Amygdala (tissue), 56 donors: Measurements from ENCODE around the gene TM4SF4.

ENCODE experiments used
- DNase-seq, 56 donors: peaks; one replicate each; lab custom pipeline; 2025; lab: John Stamatoyannopoulos, UW

The TM4SF4 gene

DNA sequence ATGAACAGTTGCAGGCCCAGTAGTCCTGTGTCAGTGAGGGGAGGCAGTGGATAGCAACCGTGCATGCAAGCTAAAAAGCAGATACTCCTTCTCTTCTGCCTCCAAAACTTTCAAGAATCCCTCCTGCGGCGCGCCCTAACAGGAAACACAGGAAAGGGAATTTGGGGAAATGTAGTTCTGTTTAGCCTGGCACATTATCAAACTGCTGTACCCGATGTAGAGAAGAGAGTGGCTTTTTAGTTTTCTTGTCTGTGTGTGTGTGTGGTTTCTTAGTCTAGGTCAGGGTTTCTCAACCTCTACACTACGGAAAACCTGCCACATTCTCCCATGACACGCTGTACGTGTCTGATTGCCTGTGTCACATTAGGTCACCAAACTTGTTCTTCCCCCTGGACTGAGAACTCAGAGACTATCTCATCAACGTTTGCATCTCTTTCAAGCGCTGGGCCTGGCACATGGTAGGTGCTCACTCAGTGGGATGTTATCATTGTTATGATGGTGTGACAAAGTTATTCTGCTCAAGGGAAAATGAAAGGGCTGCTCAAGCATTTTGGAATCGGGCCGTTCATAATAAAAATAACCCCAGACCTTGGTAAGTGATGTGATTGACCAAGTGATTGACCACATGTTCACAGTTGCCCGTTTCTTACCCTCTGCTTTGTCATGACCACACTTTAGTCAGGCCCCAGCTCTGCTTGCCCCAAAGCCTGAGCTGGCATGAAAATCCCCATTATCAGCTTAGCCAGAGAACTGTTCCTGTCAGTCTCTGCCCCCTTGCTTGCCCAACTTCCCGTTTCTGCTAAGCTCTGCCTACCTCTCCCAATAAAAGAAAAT lies 33.2 kb downstream of the TM4SF4 start:
- peak in 3 of 56 donors; percentile 3 to 45 (median 7) for DNase-seq

DNA sequence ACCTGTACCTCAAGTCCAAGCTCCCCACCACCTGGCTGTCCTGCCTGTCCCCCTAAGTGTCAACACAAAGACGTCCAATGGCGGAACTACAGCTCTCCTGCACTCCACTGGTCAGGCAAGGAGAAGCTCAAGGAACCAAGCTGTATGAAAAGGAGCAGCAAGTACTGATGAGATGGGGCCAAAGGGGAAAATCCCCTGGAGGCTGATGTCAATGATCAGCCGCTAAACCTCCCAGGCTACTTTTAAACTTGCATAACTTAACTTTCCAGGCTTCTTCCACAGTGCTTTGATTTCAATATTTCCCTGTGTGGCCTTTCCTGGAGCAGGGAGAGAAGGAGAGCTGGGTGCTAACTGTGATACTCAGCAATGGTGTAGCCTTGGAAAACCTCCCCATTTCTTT lies 35.0 kb downstream of the TM4SF4 start:
- DNase-seq: no peak

GRCh38 chr3:149510480-149510879 lies 36.0 kb downstream of the TM4SF4 start:
- no peak for DNase-seq

- DNase-seq: no peak
These were observed 36.6 kb downstream of the TM4SF4 start for GRCh38 chr3:149511040-149511626.

GRCh38 chr3:149512073-149512782 lies 37.7 kb downstream of the TM4SF4 start:
- peak in 38 of 56 donors; percentile 5 to 74 (median 36) for DNase-seq

GRCh38 chr3:149514471-149514870 lies 40.0 kb downstream of the TM4SF4 start:
- no peak for DNase-seq

DNA sequence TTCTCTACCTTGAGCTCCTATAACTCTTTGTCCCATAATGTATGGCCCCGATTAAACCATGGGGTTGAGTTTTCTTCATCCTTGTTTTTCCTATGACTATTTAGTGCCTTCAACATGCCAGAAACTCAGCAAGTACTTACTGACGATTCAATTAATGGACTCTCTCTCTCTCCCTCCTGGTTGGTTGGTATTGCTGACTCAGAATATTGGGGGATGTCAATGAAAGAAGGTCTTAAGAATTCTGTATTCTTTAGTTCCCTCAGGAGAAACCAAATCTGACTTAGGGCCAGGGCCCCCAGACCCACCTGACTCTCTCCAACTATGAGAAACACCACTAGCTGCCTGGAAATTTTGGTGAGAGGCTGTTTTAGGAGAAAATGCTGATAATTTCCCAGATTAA lies 40.8 kb downstream of the TM4SF4 start:
- DNase-seq: no peak

DNA sequence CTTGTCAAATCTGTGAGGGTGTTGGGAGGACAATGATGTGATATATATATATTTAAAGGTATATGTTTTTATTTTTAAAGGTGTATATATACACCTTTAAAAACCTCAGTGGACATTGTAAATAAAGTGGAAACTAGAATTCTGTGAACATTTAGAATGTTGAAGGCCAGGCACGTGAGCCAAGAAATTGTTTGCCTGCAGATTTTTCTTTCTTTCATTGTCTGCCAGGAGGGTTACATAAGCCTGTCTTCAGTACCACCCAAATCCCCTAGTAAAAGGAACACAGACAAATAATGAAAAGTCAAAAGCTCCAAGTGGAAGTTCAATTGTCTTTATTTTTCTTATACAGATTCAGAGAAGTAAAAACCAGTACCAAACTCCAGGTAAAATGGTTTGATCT lies 42.4 kb downstream of the TM4SF4 start:
- DNase-seq: no peak

GRCh38 chr3:149519912-149520311 lies 45.4 kb downstream of the TM4SF4 start:
- DNase-seq: no peak

GRCh38 chr3:149523512-149524299 lies 49.2 kb downstream of the TM4SF4 start:
- no peak for DNase-seq

DNA sequence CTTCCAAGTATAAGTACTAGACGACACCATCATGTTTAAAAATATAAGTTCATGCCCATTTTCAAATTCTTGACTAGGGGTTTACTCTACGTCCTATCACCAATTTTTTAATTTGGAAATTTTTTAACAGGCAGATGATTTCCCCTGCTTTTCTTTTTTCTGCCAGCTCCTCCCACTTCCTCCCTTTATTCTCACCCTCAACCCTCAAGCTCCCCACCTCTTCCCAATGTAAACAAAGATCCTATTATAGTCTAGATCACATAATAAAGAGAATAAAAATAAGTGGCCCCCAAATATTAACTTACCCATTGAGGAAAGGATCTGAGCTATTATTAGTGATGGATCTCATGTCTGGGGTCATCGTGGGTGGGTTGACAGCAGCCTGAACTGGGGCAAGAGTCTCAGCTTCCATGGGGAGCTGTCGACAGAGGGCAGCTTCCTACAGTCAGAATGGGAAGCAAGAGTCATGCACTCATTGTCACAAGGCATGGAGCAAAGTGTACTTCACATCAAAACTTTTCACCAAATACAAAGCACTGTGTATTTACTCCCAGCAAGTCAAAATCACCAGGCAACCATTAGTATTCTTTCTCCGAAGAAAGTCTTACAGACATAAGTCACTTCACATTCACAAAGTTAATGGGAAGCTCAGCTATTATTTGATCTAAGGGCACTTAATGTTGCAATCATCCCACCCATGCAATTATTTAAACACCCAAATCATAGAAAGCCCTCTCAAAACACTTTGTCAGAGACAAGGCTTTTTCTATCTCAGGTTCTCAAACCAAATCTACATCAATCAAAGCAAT lies 53.2 kb downstream of the TM4SF4 start:
- DNase-seq: peak in 4 of 56 donors; percentile 2 to 21 (median 6)

DNA sequence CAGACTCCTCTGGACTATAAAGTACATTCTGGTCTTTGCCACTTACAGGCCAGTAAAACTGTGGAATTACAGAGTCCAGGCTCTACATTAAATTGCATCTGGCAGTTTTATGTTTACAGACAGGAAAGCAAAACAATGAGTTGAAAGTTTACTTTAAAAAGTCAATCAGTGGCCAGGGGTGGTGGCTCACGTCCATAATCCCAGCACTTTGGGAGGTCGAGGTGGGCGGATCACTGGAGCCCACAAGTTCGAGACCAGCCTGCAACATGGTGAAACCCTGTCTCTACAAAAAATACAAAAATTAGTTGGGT lies 53.8 kb downstream of the TM4SF4 start:
- DNase-seq: no peak

DNA sequence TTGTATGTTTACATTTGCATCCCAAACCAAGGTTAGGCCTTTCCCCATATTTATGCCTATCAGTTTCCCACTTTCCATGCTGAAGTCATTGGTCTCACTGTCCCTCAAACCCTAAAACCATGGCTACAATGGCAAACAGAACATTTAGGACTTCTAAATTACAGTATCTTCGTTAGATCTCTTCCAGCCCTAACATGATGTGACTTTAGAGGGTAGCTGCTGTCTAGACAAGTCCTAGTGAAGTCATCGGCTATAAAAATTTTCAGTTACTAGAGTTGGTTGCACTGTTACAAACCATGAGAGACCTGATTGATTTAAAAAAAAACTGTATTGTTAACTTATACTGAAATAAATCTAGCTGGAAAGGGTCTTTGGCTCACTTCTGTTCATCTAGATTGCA lies 54.6 kb downstream of the TM4SF4 start:
- no peak for DNase-seq

GRCh38 chr3:149532489-149533180 lies 58.1 kb downstream of the TM4SF4 start:
- DNase-seq: peak in 6 of 56 donors; percentile 8 to 25 (median 10)

GRCh38 chr3:149534082-149534481 lies 59.6 kb downstream of the TM4SF4 start:
- no peak for DNase-seq

- peak in 19 of 56 donors; percentile 5 to 31 (median 17) for DNase-seq
These were observed 60.3 kb downstream of the TM4SF4 start for GRCh38 chr3:149534671-149535332.

DNA sequence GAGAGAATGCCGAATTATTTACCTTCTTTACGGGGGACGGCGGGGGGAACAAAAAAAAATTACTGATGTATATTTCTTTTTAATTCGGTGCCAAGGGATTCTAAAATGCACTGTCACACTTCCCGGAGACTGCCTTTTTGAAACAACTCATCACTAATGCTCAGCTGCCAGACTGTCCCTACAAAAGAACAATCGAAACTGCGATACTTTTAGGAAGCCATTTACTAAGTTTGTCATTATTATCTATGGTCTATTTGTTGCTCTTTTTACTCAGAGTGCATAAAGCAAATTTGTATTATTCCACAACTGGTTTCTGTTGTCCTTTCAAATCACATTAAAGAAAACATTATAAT lies 60.8 kb downstream of the TM4SF4 start:
- no peak for DNase-seq

- DNase-seq: peak in 23 of 56 donors; percentile 1 to 50 (median 29)
These were observed 61.9 kb downstream of the TM4SF4 start for GRCh38 chr3:149536429-149536828.

DNA sequence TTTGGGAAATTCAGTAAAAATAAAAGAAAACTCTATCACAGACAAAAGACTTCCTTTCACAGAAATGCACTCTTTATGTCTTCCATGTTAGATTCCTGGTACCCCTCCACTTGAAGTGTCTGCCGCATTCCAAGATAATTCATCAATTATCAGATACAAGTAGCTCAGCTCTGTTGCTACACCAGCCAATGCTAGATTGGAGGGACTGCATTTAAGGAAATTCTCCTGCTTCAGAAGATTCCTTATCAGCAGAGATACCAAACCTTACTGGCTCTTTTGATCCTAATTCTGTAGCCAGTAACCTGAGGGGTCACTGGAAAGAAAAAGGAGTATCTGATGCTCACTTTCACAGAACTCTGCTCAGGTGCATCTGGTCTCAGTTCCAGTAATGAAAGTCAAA lies 63.9 kb downstream of the TM4SF4 start:
- no peak for DNase-seq
